Thoracic aorta (tissue), 2 donors: ENCODE data around the gene HMGCL. TPM values are rescaled to one million over a fixed set of nuclear protein-coding genes. Genes with fewer than 3 reads are reported as not detected.

ENCODE experiments used
- ATAC-seq: fragments of 150-250 bp; one replicate; pipeline ENCODE4 v1.8.0; 2017; ENCODE audit warnings: low read depth; ENCODE audit not compliant: insufficient number of reproducible peaks, low FRiP score
- DNase-seq: peaks from one replicate; pipeline ENCODE4 v3.0.0-alpha.2; 2020; ENCODE audit warnings: low spot score
- H3K27ac ChIP-seq, 2 donors: fragments of 200-600 bp; sonication (generic); 1 replicate in 1 of 2; 2 replicates in 1 of 2; pipeline ENCODE4 v1.5.1; 2016; ENCODE audit warnings: mild to moderate bottlenecking in 2 of 2, moderate library complexity in 2 of 2
- H3K27me3 ChIP-seq: fragments of 200-600 bp; sonication (generic); replicated peaks from 2 replicates; pipeline ENCODE4 v1.6.0; 2016; ENCODE audit warnings: mild to moderate bottlenecking; ENCODE audit not compliant: insufficient read depth
- H3K36me3 ChIP-seq: fragments of 200-600 bp; sonication (generic); one replicate; pipeline ENCODE4 v1.5.1; 2016
- H3K4me1 ChIP-seq, 2 donors: fragments of 200-600 bp; sonication (generic); 1 replicate in 1 of 2; 2 replicates in 1 of 2; pipeline versions ENCODE4 v1.5.1 to v1.6.0; 2016; ENCODE audit warnings: low read depth in 2 of 2, mild to moderate bottlenecking in 1 of 2; ENCODE audit not compliant: control insufficient read depth in 1 of 2
- H3K4me3 ChIP-seq: fragments of 200-600 bp; sonication (generic); 2 replicates; pipeline ENCODE4 v1.5.1; 2016; ENCODE audit warnings: mild to moderate bottlenecking
- H3K9me3 ChIP-seq: fragments of 200-600 bp; sonication (generic); 2 replicates; pipeline ENCODE4 v1.5.1; 2016
- CTCF ChIP-seq: fragments of 200-600 bp; sonication (generic); IDR thresholded peaks from one replicate; pipeline ENCODE4 v1.5.1; 2019; ENCODE audit warnings: antibody characterized with exemption
- total RNA-seq, 2 donors: library from RNA; depleted of rRNA; stranded (reverse); fragments of >200 nt; gene quantifications; one replicate each; pipeline versions ENCODE4 v1.1.0 to v1.2.3, GENCODE V29; 2016

Gene HMGCL
- total RNA-seq, 2 donors from 2014 or later, result 27.6 to 31.7 TPM

DNA sequence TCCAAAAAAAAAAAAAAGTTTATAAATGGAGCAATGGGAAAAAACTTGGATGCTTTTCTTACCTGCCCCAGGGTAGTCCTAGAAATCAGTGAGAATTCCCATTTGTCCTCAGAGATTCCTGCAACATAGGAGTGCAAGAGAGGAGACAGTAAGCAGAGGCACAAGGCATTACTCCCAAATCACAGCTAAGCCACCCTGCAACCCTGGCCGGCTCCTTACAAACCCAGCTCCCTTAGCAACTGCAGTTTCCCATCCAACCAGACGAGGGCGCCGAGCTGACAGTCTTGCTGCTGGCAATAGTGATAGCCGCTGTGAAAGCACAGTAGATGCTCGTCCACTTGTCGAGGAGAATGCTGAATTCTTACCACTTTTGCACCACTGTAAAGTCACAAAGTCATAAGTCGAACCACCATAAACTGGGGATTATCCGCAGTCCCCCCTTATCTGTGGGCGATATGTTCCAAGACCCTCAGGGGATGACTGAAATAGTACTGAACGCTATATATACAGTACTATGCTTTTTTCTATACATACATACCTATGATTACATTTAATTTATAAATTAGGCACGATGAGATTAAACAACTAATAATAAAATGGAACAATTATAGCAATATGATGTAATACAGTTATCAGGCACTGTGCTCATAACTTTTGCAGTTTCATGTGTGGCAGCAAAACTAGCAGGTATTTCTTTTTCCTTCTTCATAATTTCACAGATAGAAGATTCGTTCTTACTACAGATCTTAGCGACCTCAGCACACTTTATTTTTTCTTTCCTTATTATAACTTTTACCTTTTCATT is 53.0 kb downstream of the HMGCL start:
- peaks cover under 1 to 9% of the 10 kb centered on the region in 2 donors for H3K4me1 ChIP-seq
- H3K9me3 ChIP-seq, result no peaks in the 10 kb centered on the region
- TF ChIP-seq CTCF, result peak; percentile 90
- H3K27me3 ChIP-seq, result no peaks in the 10 kb centered on the region
- peaks cover 7% of the 10 kb centered on the region for H3K36me3 ChIP-seq
- ATAC-seq (no peak), DNase-seq (peak; percentile 70)
- H3K4me3 ChIP-seq, result no peak overlapping the region
- H3K27ac ChIP-seq, result no peak overlapping the region

- no peak overlapping the region for H3K27ac ChIP-seq
- H3K4me1 ChIP-seq, result peaks cover 0 to 9% of the 10 kb centered on the region in 2 donors
- no peak for TF ChIP-seq CTCF
- no peak for ATAC-seq
- H3K36me3 ChIP-seq, result peaks cover 21% of the 10 kb centered on the region
- no peaks in the 10 kb centered on the region for H3K27me3 ChIP-seq
- no peak for DNase-seq
- H3K9me3 ChIP-seq, result no peaks in the 10 kb centered on the region
- H3K4me3 ChIP-seq, result no peak overlapping the region
Observed at GRCh38 chr1:23768733-23769132, 56.5 kb downstream of the HMGCL start.

GRCh38 chr1:23763041-23763577 is 62.1 kb downstream of the HMGCL start:
- no peak for TF ChIP-seq CTCF
- Histone ChIP-seq H3K4me3 (no peak overlapping the region), H3K4me1 (peaks cover 0 to 4% of the 10 kb centered on the region in 2 donors), H3K36me3 (peaks cover 50% of the 10 kb centered on the region), H3K27ac (no peak overlapping the region), H3K27me3 (no peaks in the 10 kb centered on the region), H3K9me3 (no peaks in the 10 kb centered on the region)
- DNase-seq (no peak), ATAC-seq (no peak)

- Histone ChIP-seq H3K9me3 (no peaks in the 10 kb centered on the region), H3K4me3 (no peak overlapping the region), H3K36me3 (peaks cover 72% of the 10 kb centered on the region), H3K27me3 (no peaks in the 10 kb centered on the region), H3K4me1 (peaks cover 0 to 4% of the 10 kb centered on the region in 2 donors), H3K27ac (no peak overlapping the region)
- no peak for ATAC-seq
- DNase-seq, result no peak
- no peak for TF ChIP-seq CTCF
Observed at GRCh38 chr1:23759277-23759676, 66.0 kb downstream of the HMGCL start.

DNA sequence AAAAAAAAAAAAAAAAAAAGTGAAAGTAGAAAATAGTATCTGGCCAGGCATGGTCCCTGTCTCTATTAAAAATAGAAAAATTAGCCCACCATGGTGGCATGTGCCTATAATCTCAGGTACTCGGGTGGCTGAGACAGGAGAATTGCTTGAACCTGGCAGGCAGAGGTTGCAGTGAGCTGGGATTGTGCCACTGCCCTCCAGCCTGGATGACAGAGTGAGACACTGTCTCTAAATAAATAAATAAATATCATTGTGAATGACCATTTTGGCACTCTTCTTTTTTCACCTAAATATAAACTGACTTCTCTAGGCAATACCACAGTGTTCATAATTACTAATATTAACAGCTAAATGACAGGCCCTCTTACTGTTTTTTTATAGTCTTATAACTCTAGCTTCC is 67.4 kb downstream of the HMGCL start:
- H3K4me1 ChIP-seq, result no peaks in the 10 kb centered on the region
- no peak for TF ChIP-seq CTCF
- ATAC-seq, result no peak
- no peak for DNase-seq
- no peak overlapping the region for H3K27ac ChIP-seq
- H3K4me3 ChIP-seq, result no peak overlapping the region
- no peaks in the 10 kb centered on the region for H3K27me3 ChIP-seq
- peaks cover 83% of the 10 kb centered on the region for H3K36me3 ChIP-seq
- H3K9me3 ChIP-seq, result no peaks in the 10 kb centered on the region
